HG02943 (cell line): ENCODE results near the gene UBL4A.
A peak's percentile ranks its signal among the peaks of the same experiment; 100 is the strongest.

Source experiments
- ATAC-seq: cut with Tn5 transposase; IDR thresholded peaks from one replicate; pipeline ENCODE4 v1.9.1; 2021; ENCODE audit warnings: mild to moderate bottlenecking, low read depth, moderate library complexity; ENCODE audit not compliant: unreplicated experiment

The UBL4A gene

GRCh38 chrX:154486396-154487207 is at the start of gene UBL4A:
Gene UBL4A, minus strand, starts transcription at chrX:154486615. Its CDS starts 31 bp downstream, at chrX:154486584.
- ATAC-seq: no peak

- ATAC-seq: no peak
These were observed 49.5 kb upstream of the UBL4A start for GRCh38 chrX:154535892-154536291.

GRCh38 chrX:154534526-154535322 is 48.3 kb upstream of the UBL4A start:
- ATAC-seq: peak; percentile 62

GRCh38 chrX:154532690-154533089 is 46.3 kb upstream of the UBL4A start:
- no peak for ATAC-seq

- no peak for ATAC-seq
These were observed 45.2 kb upstream of the UBL4A start for GRCh38 chrX:154531626-154532025.

GRCh38 chrX:154530286-154530685 is 43.9 kb upstream of the UBL4A start:
- no peak for ATAC-seq

GRCh38 chrX:154529206-154529612 is 42.8 kb upstream of the UBL4A start:
- ATAC-seq: no peak

GRCh38 chrX:154526901-154527675 is 40.7 kb upstream of the UBL4A start:
- ATAC-seq: peak; percentile 70

- ATAC-seq: no peak
These were observed 39.4 kb upstream of the UBL4A start for GRCh38 chrX:154525606-154526490.

GRCh38 chrX:154519389-154519788 is 33.0 kb upstream of the UBL4A start:
- ATAC-seq: no peak

- ATAC-seq: no peak
These were observed 30.8 kb upstream of the UBL4A start for GRCh38 chrX:154517101-154517781.

- no peak for ATAC-seq
These were observed 30.3 kb upstream of the UBL4A start for GRCh38 chrX:154516656-154517100.

- ATAC-seq: peak; percentile 82
These were observed 29.7 kb upstream of the UBL4A start, which contains the start of gene FAM3A for GRCh38 chrX:154515966-154516655. Gene FAM3A, minus strand, starts transcription at chrX:154516232. Its CDS starts 460 bp downstream, at chrX:154515772.

- no peak for ATAC-seq
These were observed 28.9 kb upstream of the UBL4A start for GRCh38 chrX:154515090-154515965.

GRCh38 chrX:154513716-154514115 is 27.3 kb upstream of the UBL4A start:
- no peak for ATAC-seq

GRCh38 chrX:154512879-154513553 is 26.6 kb upstream of the UBL4A start:
- no peak for ATAC-seq

GRCh38 chrX:154511761-154512160 is 25.3 kb upstream of the UBL4A start:
- ATAC-seq: no peak
